SK-N-SH (cell line): Measurements from ENCODE around the gene MZF1. TPM values are rescaled to one million over a fixed set of nuclear protein-coding genes. Genes with fewer than 3 reads are reported as not detected.
"Not testable (repeated sequence)": the region's sequence is repeated elsewhere in the genome, so short reads cannot be mapped to it uniquely, and the experiment has no call there.

Source experiments
- CTCF ChIA-PET: fragments of 300-600, 350-600 bp; formaldehyde crosslinking; extraction: SDS; loops from one replicate; lab custom pipeline; 2021; lab: Yijun Ruan, JAX
- POLR2A ChIA-PET: fragments of 350-600 bp; sonication (Branson Sonifier 250); formaldehyde crosslinking; extraction: SDS; loops from one replicate; lab custom pipeline; 2020; ENCODE audit warnings: antibody characterized with exemption, inconsistent platforms; lab: Yijun Ruan, JAX
- DNase-seq: peaks from one replicate; pipeline ENCODE4 v3.0.0; 2012
- H2AFZ ChIP-seq: fragments of 200-600 bp; sonication (generic); 2 replicates; pipeline ENCODE4 v1.8.1; 2016; ENCODE audit warnings: antibody characterized with exemption, mild to moderate bottlenecking, low read depth
- H3F3A ChIP-seq: fragments of 200-600 bp; sonication (generic); replicated peaks from 2 replicates; pipeline ENCODE3; 2016; ENCODE audit warnings: antibody characterized with exemption, mild to moderate bottlenecking; ENCODE audit not compliant: insufficient read depth
- H3K27ac ChIP-seq, 2 experiments: fragments of 200-500 bp in 1 of 2; fragments of 200-600 bp in 1 of 2; sonication (Bioruptor generic) in 1 of 2; sonication (generic), shearing (Covaris generic) in 1 of 2; 2 replicates each; pipeline versions ENCODE4 v1.5.1 to v1.6.1; 2014 to 2016; ENCODE audit warnings: low read depth in 2 of 2, inconsistent platforms in 1 of 2, low read length in 1 of 2, mild to moderate bottlenecking in 1 of 2, mixed read lengths in 1 of 2
- H3K27me3 ChIP-seq: fragments of 200-600 bp; sonication (generic), shearing (Covaris generic); 2 replicates; pipeline ENCODE4 v1.6.1; 2016; ENCODE audit warnings: mixed run types; ENCODE audit not compliant: insufficient read depth
- H3K36me3 ChIP-seq, 2 experiments: fragments of 200-500 bp in 1 of 2; fragments of 200-600 bp in 1 of 2; sonication (Bioruptor generic) in 1 of 2; sonication (generic) in 1 of 2; replicated peaks in 1 of 2; 2 replicates each; pipeline versions ENCODE3 to v1.5.1; 2014 to 2016; ENCODE audit warnings: low read length in 1 of 2, mild to moderate bottlenecking in 1 of 2; ENCODE audit not compliant: insufficient read depth in 2 of 2, control insufficient read depth in 1 of 2
- H3K4me1 ChIP-seq, 2 experiments: fragments of 200-500 bp in 1 of 2; fragments of 200-600 bp in 1 of 2; sonication (Bioruptor generic) in 1 of 2; sonication (generic), shearing (Covaris generic) in 1 of 2; 2 replicates each; pipeline versions ENCODE4 v1.5.1 to v1.6.1; 2014 to 2016; ENCODE audit warnings: low read depth in 1 of 2, low read length in 1 of 2, mixed run types in 1 of 2; ENCODE audit not compliant: insufficient read depth in 2 of 2, control insufficient read depth in 1 of 2
- H3K4me2 ChIP-seq: fragments of 200-600 bp; sonication (generic), shearing (Covaris generic); 2 replicates; pipeline ENCODE4 v1.6.1; 2017; ENCODE audit warnings: mixed run types
- H3K4me3 ChIP-seq, 2 experiments: fragments of 200-500 bp in 1 of 2; fragments of 200-600 bp in 1 of 2; sonication (Bioruptor generic) in 1 of 2; sonication (generic), shearing (Covaris generic) in 1 of 2; 2 replicates each; pipeline versions ENCODE4 v1.5.1 to v1.8.1; 2014 to 2016; ENCODE audit warnings: low read depth in 2 of 2, inconsistent platforms in 1 of 2, low read length in 1 of 2, mild to moderate bottlenecking in 1 of 2, mixed read lengths in 1 of 2, moderate library complexity in 1 of 2
- H3K79me2 ChIP-seq: fragments of 200-600 bp; sonication (generic); 2 replicates; pipeline ENCODE4 v1.8.1; 2017; ENCODE audit warnings: mild to moderate bottlenecking; ENCODE audit not compliant: insufficient read depth
- H3K9ac ChIP-seq: fragments of 200-600 bp; sonication (generic); 2 replicates; pipeline ENCODE4 v1.6.1; 2017; ENCODE audit warnings: mixed run types
- H3K9me2 ChIP-seq: fragments of 200-600 bp; sonication (generic); 2 replicates; pipeline ENCODE4 v1.6.1; 2017; ENCODE audit warnings: mixed run types
- H3K9me3 ChIP-seq: fragments of 200-600 bp; sonication (generic); 2 replicates; pipeline ENCODE4 v1.6.1; 2017; ENCODE audit warnings: mixed run types, mild to moderate bottlenecking, moderate library complexity
- H4K20me1 ChIP-seq: fragments of 200-600 bp; sonication (generic); 2 replicates; pipeline ENCODE4 v1.6.1; 2017; ENCODE audit warnings: mild to moderate bottlenecking, mixed run types; ENCODE audit not compliant: insufficient read depth
- CHD2 ChIP-seq: fragments of 150-350 bp; IDR thresholded peaks from 2 replicates; pipeline ENCODE4 v1.6.1; 2018; ENCODE audit warnings: low read length; ENCODE audit not compliant: partially characterized antibody
- ELF1 ChIP-seq: IDR thresholded peaks from 2 replicates; pipeline ENCODE4 v1.4.0; 2012
- EP300 ChIP-seq, 2 experiments: IDR thresholded peaks; 2 replicates each; pipeline versions ENCODE4 v1.4.0 to v1.6.1; 2012; ENCODE audit warnings: borderline replicate concordance in 1 of 2, low read depth in 1 of 2, low read length in 1 of 2
- GABPA ChIP-seq: IDR thresholded peaks from 2 replicates; pipeline ENCODE4 v1.4.0; 2012; ENCODE audit warnings: low read depth, mild to moderate bottlenecking
- MXI1 ChIP-seq: IDR thresholded peaks from 2 replicates; pipeline ENCODE4 v1.6.1; 2012; ENCODE audit warnings: mild to moderate bottlenecking, low read depth, low read length, improper control_type of control experiment
- NRF1 ChIP-seq: IDR thresholded peaks from 2 replicates; pipeline ENCODE4 v1.6.1; 2012; ENCODE audit warnings: low read depth, mild to moderate bottlenecking, low read length
- POLR2AphosphoS5 ChIP-seq: IDR thresholded peaks from 2 replicates; pipeline ENCODE4 v1.6.1; 2012; ENCODE audit warnings: low read depth, low read length
- RAD21 ChIP-seq: IDR thresholded peaks from 2 replicates; pipeline ENCODE4 v1.6.1; 2012; ENCODE audit warnings: mild to moderate bottlenecking, low read length
- SMC3 ChIP-seq: IDR thresholded peaks from 2 replicates; pipeline ENCODE4 v1.6.1; 2012; ENCODE audit warnings: low read depth, low read length, improper control_type of control experiment
- TAF1 ChIP-seq: IDR thresholded peaks from 2 replicates; pipeline ENCODE4 v1.6.1; 2012; ENCODE audit warnings: low read depth, mild to moderate bottlenecking, low read length, moderate library complexity, borderline replicate concordance
- TCF12 ChIP-seq: IDR thresholded peaks from 2 replicates; pipeline ENCODE4 v1.4.0; 2012
- YY1 ChIP-seq: IDR thresholded peaks from 2 replicates; pipeline ENCODE4 v1.4.0; 2012; ENCODE audit warnings: low read depth, mild to moderate bottlenecking
- WGBS: methylation state at CpG from one replicate; pipeline ENCODE4 v1.1.6; 2017; ENCODE audit warnings: low lambda C conversion rate; 5-methylcytosine and 5-hydroxymethylcytosine counted together
- polyA plus RNA-seq, 3 experiments: library from polyadenylated mRNA; depleted of rRNA; stranded (reverse); fragments of >200 nt; gene quantifications; 2 replicates each; pipeline ENCODE4 v1.2.3, GENCODE V29; 2012
- TF ChIP-seq, protein P1 (sequence below): IDR thresholded peaks from 2 replicates; pipeline ENCODE4 v1.4.0; 2012; ENCODE audit warnings: low read depth
- TF ChIP-seq, protein P2 (sequence below): IDR thresholded peaks from 2 replicates; pipeline ENCODE4 v1.6.1; 2012; ENCODE audit warnings: mild to moderate bottlenecking, low read depth, low read length, moderate library complexity
- TF ChIP-seq, protein P3 (sequence below): fragments of 150-350 bp; IDR thresholded peaks from 2 replicates; pipeline ENCODE4 v1.6.1; 2017; ENCODE audit warnings: antibody characterized with exemption, low read length, low read depth, borderline replicate concordance

The MZF1 gene
- polyA plus RNA-seq, 1 of the 3 experiments (the other 2 are of a cell fraction): 31.8 TPM

DNA sequence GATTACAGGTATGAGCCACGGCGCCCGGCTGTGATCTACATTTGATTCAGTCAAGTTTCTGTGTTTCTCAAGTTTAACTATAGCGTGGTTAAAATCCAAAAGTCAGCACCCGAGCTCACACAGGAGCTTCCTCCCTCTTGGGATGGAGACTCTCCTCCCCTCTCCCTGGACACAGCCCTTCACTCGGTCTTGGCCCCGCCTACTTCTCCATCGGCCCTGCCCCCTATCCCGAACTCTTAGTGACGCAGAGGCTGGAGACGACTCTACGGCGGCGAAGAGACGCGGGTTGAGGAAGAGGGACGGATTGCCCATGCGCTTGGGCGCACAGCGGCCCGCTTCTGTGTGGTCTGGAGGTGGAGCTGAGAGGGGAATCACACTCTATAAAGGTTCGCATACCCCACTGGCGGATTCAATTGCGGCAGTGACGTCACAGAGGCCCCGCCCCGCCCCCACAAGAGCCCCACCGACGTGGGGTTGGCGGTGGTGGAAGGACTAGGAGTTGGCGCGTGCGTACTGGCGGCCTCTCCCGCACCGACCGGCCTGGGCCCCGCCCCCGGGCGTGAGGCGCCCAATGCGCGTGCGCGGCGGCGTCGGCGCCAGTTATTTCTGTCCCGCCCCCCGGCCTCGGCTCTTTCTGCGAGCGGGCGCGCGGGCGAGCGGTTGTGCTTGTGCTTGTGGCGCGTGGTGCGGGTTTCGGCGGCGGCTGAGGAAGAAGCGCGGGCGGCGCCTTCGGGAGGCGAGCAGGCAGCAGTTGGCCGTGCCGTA lies 29.1 kb downstream of the MZF1 start, which contains the start of gene TRIM28:
TSS of gene TRIM28 (plus strand) at position 239 of the 765 bp plus-strand sequence. CDS start 694 bp downstream, outside the sequence.
- Histone ChIP-seq H3K79me2 (peaks cover 45% of the 10 kb centered on the region), H3K27ac (peak within 1 kb of the TSS; percentile 91 to 97), H3K36me3 (peaks cover 24 to 35% of the 10 kb centered on the region in 2 experiments), H3K4me3 (peak within 1 kb of the TSS; percentile 94 to 97), H3K4me1 (peaks cover 11 to 20% of the 10 kb centered on the region in 2 experiments; a peak in 3 of 4 replicates), H3F3A (peaks cover 7% of the 10 kb centered on the region), H3K9me2 (no peaks in the 10 kb centered on the region), H4K20me1 (peaks cover 44% of the 10 kb centered on the region)
- DNase-seq: peak; percentile 100
- POLR2A ChIA-PET: interaction anchor here (0.9 to 4.0 kb wide), 8 partner anchors 10 to 181 kb away, joined by 3 to 45 read pairs (median 8); partner anchors contain the start of genes CHMP2A, UBE2M, ZBTB45 and ZNF497
- CTCF ChIA-PET: interaction anchor here (1.0 to 2.3 kb wide), 7 partner anchors 10 to 31 kb away, joined by 3 to 29 read pairs (median 5); partner anchors contain the start of genes CHMP2A and ZBTB45
- 0% methylated on average over 21 of the region's 73 CpGs for WGBS
- TF ChIP-seq ELF1: peak; percentile 51; the same call in 1 of the 2 replicates
- TF ChIP-seq TAF1: peak; percentile 88
- 0 out of 2 replicates have a peak, but pooled peaks have one; percentile 29 for TF ChIP-seq MXI1
- no peak for TF ChIP-seq SMC3
- TF ChIP-seq, protein P1, sequence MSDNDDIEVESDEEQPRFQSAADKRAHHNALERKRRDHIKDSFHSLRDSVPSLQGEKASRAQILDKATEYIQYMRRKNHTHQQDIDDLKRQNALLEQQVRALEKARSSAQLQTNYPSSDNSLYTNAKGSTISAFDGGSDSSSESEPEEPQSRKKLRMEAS: peak; percentile 58
- TF ChIP-seq RAD21: 0 out of 2 replicates have a peak, but pooled peaks have one; percentile 6
- peak; percentile 25 for TF ChIP-seq CHD2
- TF ChIP-seq YY1: 0 out of 2 replicates have a peak, but pooled peaks have one; percentile 46
- TF ChIP-seq TCF12: peak; percentile 13; the same call in 1 of the 2 replicates
- TF ChIP-seq NRF1: peak; percentile 83
- TF ChIP-seq, protein P2, sequence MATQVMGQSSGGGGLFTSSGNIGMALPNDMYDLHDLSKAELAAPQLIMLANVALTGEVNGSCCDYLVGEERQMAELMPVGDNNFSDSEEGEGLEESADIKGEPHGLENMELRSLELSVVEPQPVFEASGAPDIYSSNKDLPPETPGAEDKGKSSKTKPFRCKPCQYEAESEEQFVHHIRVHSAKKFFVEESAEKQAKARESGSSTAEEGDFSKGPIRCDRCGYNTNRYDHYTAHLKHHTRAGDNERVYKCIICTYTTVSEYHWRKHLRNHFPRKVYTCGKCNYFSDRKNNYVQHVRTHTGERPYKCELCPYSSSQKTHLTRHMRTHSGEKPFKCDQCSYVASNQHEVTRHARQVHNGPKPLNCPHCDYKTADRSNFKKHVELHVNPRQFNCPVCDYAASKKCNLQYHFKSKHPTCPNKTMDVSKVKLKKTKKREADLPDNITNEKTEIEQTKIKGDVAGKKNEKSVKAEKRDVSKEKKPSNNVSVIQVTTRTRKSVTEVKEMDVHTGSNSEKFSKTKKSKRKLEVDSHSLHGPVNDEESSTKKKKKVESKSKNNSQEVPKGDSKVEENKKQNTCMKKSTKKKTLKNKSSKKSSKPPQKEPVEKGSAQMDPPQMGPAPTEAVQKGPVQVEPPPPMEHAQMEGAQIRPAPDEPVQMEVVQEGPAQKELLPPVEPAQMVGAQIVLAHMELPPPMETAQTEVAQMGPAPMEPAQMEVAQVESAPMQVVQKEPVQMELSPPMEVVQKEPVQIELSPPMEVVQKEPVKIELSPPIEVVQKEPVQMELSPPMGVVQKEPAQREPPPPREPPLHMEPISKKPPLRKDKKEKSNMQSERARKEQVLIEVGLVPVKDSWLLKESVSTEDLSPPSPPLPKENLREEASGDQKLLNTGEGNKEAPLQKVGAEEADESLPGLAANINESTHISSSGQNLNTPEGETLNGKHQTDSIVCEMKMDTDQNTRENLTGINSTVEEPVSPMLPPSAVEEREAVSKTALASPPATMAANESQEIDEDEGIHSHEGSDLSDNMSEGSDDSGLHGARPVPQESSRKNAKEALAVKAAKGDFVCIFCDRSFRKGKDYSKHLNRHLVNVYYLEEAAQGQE: peak; percentile 56; the same call in 1 of the 2 replicates
- peak; percentile 97 for TF ChIP-seq POLR2AphosphoS5
- TF ChIP-seq GABPA: 0 out of 2 replicates have a peak, but pooled peaks have one; percentile 27
- no peak for TF ChIP-seq EP300 (IDR thresholded peaks at IDR 0.05; ENCODE audit: borderline replicate concordance in 1 of 2, low read depth in 1 of 2, low read length in 1 of 2)
- TF ChIP-seq, protein P3, sequence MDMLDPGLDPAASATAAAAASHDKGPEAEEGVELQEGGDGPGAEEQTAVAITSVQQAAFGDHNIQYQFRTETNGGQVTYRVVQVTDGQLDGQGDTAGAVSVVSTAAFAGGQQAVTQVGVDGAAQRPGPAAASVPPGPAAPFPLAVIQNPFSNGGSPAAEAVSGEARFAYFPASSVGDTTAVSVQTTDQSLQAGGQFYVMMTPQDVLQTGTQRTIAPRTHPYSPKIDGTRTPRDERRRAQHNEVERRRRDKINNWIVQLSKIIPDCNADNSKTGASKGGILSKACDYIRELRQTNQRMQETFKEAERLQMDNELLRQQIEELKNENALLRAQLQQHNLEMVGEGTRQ: no peak
- TF ChIP-seq, all 33 proteins: peak for 12
- Histone ChIP-seq H3K27me3 (no peaks in the 10 kb centered on the region; the same call in 1 of the 2 replicates), H3K9me3 (no peaks in the 10 kb centered on the region), H3K9ac (peak within 1 kb of the TSS; percentile 82), H3K4me2 (peak within 1 kb of the TSS; percentile 99), H2AFZ (peak within 1 kb of the TSS; percentile 71)

DNA sequence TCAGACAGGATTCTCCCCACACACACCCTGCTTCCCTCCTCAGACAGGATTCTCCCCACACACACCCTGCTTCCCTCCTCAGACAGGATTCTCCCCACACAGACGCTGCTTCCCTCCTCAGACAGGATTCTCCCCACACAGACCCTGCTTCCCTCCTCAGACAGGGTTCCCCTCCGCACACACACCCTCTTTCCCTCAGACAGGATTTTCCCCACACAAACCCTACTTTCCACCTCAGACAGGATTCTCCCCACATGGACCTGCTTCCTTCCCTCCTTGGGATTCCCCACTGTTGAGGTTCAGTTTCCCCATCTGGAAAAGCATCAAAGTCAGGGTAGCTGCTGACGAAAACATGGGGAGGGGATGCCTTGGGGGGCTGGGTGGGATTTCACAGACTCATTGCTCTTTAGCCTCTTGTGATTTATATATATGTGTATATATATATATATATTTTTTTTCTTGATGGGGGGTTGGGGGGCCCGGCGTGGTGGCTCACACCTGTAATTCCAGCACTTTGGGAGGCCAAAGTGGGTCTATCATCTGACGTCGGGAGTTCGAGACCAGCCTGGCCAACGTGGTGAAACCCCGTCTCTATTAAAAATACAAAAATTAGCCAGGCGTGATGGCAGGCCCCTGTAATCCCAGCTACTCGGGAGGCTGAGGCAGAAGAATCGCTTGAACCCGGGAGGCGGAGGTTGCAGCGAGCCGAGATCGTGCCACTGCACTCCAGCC lies 30.3 kb downstream of the MZF1 start:
- peak overlapping the region; percentile 75; the same call in 1 of the 2 replicates for H3K4me2 ChIP-seq
- peak overlapping the region in 1 of 2 experiments; percentile 91; a peak in 1 of 4 replicates for H3K27ac ChIP-seq
- H3K9ac ChIP-seq: peak overlapping the region; percentile 74; the same call in 1 of the 2 replicates
- not testable (repeated sequence) for H3K9me3 ChIP-seq, H3K9me2 ChIP-seq, H3K27me3 ChIP-seq, H3F3A ChIP-seq, DNase-seq
- H2AFZ ChIP-seq: peak overlapping the region; percentile 71; the same call in 1 of the 2 replicates
- H3K36me3 ChIP-seq: peaks cover 15 to 23% of the 10 kb centered on the region in 2 experiments
- peaks cover 32% of the 10 kb centered on the region for H4K20me1 ChIP-seq
- ChIA-PET POLR2A (interaction anchor here (1.2 to 4.0 kb wide), 6 partner anchors 11 to 180 kb away, joined by 3 to 45 read pairs (median 15); partner anchors contain the start of genes CHMP2A, UBE2M, ZBTB45 and ZNF497), CTCF (interaction anchor here (2.0 kb wide), 1 partner anchor 23 kb away, joined by 29 read pairs; the partner anchor contains the start of gene ZBTB45)
- H3K4me1 ChIP-seq: peaks cover 11 to 20% of the 10 kb centered on the region in 2 experiments; a peak in 3 of 4 replicates
- 53% methylated on average over 18 of the region's 18 CpGs for WGBS
- peak overlapping the region in 1 of 2 experiments; percentile 97; a peak in 2 of 4 replicates for H3K4me3 ChIP-seq
- H3K79me2 ChIP-seq: peaks cover 33% of the 10 kb centered on the region

DNA sequence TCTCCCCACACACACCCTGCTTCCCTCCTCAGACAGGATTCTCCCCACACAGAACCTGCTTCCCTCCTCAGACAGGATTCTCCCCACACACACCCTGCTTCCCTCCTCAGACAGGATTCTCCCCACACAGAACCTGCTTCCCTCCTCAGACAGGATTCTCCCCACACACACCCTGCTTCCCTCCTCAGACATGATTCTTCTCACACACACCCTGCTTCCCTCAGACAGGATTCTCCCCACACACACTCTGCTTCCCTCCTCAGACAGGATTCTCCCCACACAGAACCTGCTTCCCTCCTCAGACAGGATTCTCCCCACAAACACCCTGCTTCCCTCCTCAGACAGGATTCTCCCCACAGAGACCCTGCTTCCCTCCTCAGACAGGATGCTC lies 34.0 kb downstream of the MZF1 start:
- H3K9me3 ChIP-seq, H3K36me3 ChIP-seq, H2AFZ ChIP-seq, H3K4me1 ChIP-seq, H3K9ac ChIP-seq, H3K9me2 ChIP-seq, DNase-seq, H3K79me2 ChIP-seq, H4K20me1 ChIP-seq, H3K4me2 ChIP-seq, POLR2A ChIA-PET, CTCF ChIA-PET, H3K27ac ChIP-seq, H3K4me3 ChIP-seq, H3K27me3 ChIP-seq, H3F3A ChIP-seq: not testable (repeated sequence)
